ENCODE data around the gene HS6ST2.

The HS6ST2 gene

DNA sequence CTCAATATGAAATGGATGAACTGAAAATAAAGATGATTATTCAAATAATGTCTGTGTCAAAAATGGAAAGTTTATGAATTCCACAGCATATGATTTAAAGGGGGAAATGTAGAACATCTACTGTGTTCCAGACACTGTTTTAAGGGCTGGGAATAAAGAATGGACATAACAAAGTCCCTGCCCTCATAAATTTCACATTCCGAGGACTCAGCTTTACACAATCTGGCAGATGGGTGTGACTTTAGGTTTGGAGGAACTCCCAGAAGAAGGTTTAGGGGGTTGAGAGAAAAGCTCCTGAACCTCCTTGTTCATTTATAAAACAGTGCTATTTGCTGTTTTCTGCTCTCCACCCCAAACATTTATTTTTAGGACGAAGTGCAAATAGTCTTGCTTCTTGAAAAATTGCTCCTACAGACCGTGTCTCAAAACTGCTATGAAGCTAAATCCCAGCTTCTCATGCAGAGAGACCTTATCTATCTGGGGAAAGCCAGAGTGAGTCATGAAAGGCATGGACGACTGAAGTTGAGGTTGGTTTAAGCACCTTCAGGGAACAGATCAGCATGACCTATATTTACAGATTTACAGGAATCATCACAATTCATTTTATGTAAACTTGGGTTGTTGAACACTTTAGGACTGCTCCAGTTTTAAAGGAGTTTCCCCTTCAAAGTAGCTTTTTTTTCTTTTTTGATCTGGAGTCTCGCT, 184.3 kb downstream of the HS6ST2 start:
- no peak for TF ChIP-seq CTCF (IDR thresholded peaks at IDR 0.05; ENCODE audit: extremely low read depth, insufficient read depth, missing control alignments)
- DNase-seq (ENCODE audit: low spot score): no peak
- in situ Hi-C loops (cut with MboI; ENCODE audit: low pct_unique_long_range_greater_than_20kb, low sequenced_read_pairs, unreplicated experiment): no loop called here

DNA sequence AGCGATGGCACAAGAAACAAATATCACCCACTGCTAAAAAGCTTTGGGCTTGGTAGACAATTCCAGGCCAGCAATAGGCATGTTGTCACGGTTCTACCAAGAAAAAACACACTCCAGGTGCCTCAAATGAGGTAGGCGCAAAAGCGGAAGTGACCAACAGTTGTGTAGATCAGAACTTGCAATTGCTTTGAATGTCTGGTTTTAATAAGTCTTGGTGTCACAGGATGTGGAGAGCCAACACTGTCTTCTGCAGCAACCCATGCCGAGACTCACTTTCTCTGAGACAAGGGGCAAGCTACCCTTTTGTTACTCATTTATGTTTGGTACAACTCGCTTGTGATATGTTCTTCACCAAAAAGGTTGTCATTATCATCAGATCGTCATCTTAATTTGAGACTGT, 188.8 kb downstream of the HS6ST2 start:
- no peak for DNase-seq (ENCODE audit: low spot score)
- in situ Hi-C loops (cut with MboI; ENCODE audit: low pct_unique_long_range_greater_than_20kb, low sequenced_read_pairs, unreplicated experiment): no loop called here
- TF ChIP-seq CTCF (IDR thresholded peaks at IDR 0.05; ENCODE audit: extremely low read depth, insufficient read depth, missing control alignments): no peak

GRCh38 chrX:132766452-132766851, 192.0 kb downstream of the HS6ST2 start:
- TF ChIP-seq CTCF (IDR thresholded peaks at IDR 0.05; ENCODE audit: extremely low read depth, insufficient read depth, missing control alignments): no peak
- DNase-seq (ENCODE audit: low spot score): no peak
- in situ Hi-C loops (cut with MboI; ENCODE audit: low pct_unique_long_range_greater_than_20kb, low sequenced_read_pairs, unreplicated experiment): no loop called here

GRCh38 chrX:132763528-132763927, 194.9 kb downstream of the HS6ST2 start:
- in situ Hi-C loops (cut with MboI; ENCODE audit: low pct_unique_long_range_greater_than_20kb, low sequenced_read_pairs, unreplicated experiment): no loop called here
- TF ChIP-seq CTCF (IDR thresholded peaks at IDR 0.05; ENCODE audit: extremely low read depth, insufficient read depth, missing control alignments): no peak
- no peak for DNase-seq (ENCODE audit: low spot score)

GRCh38 chrX:132758759-132759158, 199.7 kb downstream of the HS6ST2 start:
- TF ChIP-seq CTCF (IDR thresholded peaks at IDR 0.05; ENCODE audit: extremely low read depth, insufficient read depth, missing control alignments): no peak
- no peak for DNase-seq (ENCODE audit: low spot score)
- in situ Hi-C loops (cut with MboI; ENCODE audit: low pct_unique_long_range_greater_than_20kb, low sequenced_read_pairs, unreplicated experiment): no loop called here

GRCh38 chrX:132757066-132757623, 201.3 kb downstream of the HS6ST2 start:
- in situ Hi-C loops (cut with MboI; ENCODE audit: low pct_unique_long_range_greater_than_20kb, low sequenced_read_pairs, unreplicated experiment): no loop called here
- no peak for DNase-seq (ENCODE audit: low spot score)
- no peak for TF ChIP-seq CTCF (IDR thresholded peaks at IDR 0.05; ENCODE audit: extremely low read depth, insufficient read depth, missing control alignments)

Data from GM13977 (cell line).